Activated naive CD8-positive, alpha-beta T cell treated with anti-CD3 and anti-CD28 coated beads, Interleukin-2, amount 10 ng/mL, durations not matched to agents 7 days and 5 days (primary cell): ENCODE data around the gene EDC4. TPM values are rescaled to one million over a fixed set of nuclear protein-coding genes. Genes with fewer than 3 reads are reported as not detected.
"Not testable (repeated sequence)": the region's sequence is repeated elsewhere in the genome, so short reads cannot be mapped to it uniquely, and the experiment has no call there.

Source experiments
- ATAC-seq: fragments of 150-1000 bp; cut with Tn5 transposase; one replicate; pipeline ENCODE4 v1.10.0; 2021; ENCODE audit warnings: low read depth, moderate library complexity
- POLR2A ChIA-PET: fragments of 350-600 bp; sonication (Branson Sonifier 250); formaldehyde crosslinking; loops from one replicate; lab custom pipeline; 2021; ENCODE audit warnings: antibody characterized with exemption; lab: Charles Lee
- DNase-seq: peaks from one replicate; pipeline ENCODE4 v3.0.0; 2021
- H3K27ac Mint-ChIP-seq: one replicate; pipeline ENCODE4 v1.8.0; 2022; ENCODE audit warnings: mild to moderate bottlenecking, mixed read lengths
- H3K27me3 Mint-ChIP-seq: one replicate; pipeline ENCODE4 v1.8.0; 2022; ENCODE audit warnings: mild to moderate bottlenecking, moderate library complexity, mixed read lengths
- H3K36me3 Mint-ChIP-seq: one replicate; pipeline ENCODE4 v1.8.0; 2021; ENCODE audit warnings: mild to moderate bottlenecking, mixed read lengths
- H3K4me1 Mint-ChIP-seq: one replicate; pipeline ENCODE4 v1.8.0; 2021; ENCODE audit warnings: mixed read lengths
- H3K4me3 Mint-ChIP-seq: one replicate; pipeline ENCODE4 v1.8.0; 2022; ENCODE audit warnings: mild to moderate bottlenecking, moderate library complexity, mixed read lengths
- H3K9me3 Mint-ChIP-seq: one replicate; pipeline ENCODE4 v1.8.0; 2021; ENCODE audit warnings: mixed read lengths
- total RNA-seq, 2 experiments: library from RNA; stranded (reverse); gene quantifications; one replicate each; pipeline ENCODE4 v1.2.3, GENCODE V29; 2021

EDC4 gene
- total RNA-seq, 2 experiments from 2014 or later: 119 to 130 TPM

GRCh38 chr16:67856927-67857546 is 15.8 kb upstream of the EDC4 start:
- Mint-ChIP-seq H3K4me1 (peaks cover 13% of the 10 kb centered on the region), H3K27ac (peak overlapping the region; percentile 63), H3K4me3 (no peak overlapping the region), H3K36me3 (peaks cover 3% of the 10 kb centered on the region), H3K27me3 (no peaks in the 10 kb centered on the region), H3K9me3 (no peaks in the 10 kb centered on the region)
- POLR2A ChIA-PET: no interaction called here
- DNase-seq (no peak), ATAC-seq (no peak)

- no peak for ATAC-seq
- H3K4me3 Mint-ChIP-seq: no peak overlapping the region
- no peak for DNase-seq
- H3K4me1 Mint-ChIP-seq: peaks cover 13% of the 10 kb centered on the region
- no peaks in the 10 kb centered on the region for H3K9me3 Mint-ChIP-seq
- POLR2A ChIA-PET: no interaction called here
- H3K36me3 Mint-ChIP-seq: peaks cover 3% of the 10 kb centered on the region
- H3K27me3 Mint-ChIP-seq: no peaks in the 10 kb centered on the region
- H3K27ac Mint-ChIP-seq: peak overlapping the region; percentile 63
Measured at GRCh38 chr16:67857547-67858233, 15.2 kb upstream of the EDC4 start.

GRCh38 chr16:67858500-67858899 is 14.4 kb upstream of the EDC4 start:
- no peak for DNase-seq
- Mint-ChIP-seq H3K36me3 (peaks cover 3% of the 10 kb centered on the region), H3K27me3 (no peaks in the 10 kb centered on the region), H3K4me1 (peaks cover 13% of the 10 kb centered on the region), H3K4me3 (no peak overlapping the region), H3K27ac (peak overlapping the region; percentile 60), H3K9me3 (no peaks in the 10 kb centered on the region)
- ATAC-seq: no peak
- POLR2A ChIA-PET: no interaction called here

- Mint-ChIP-seq H3K9me3 (no peaks in the 10 kb centered on the region), H3K27ac (peak overlapping the region; percentile 12), H3K36me3 (peaks cover 3% of the 10 kb centered on the region), H3K4me3 (no peak overlapping the region), H3K4me1 (peaks cover 13% of the 10 kb centered on the region), H3K27me3 (no peaks in the 10 kb centered on the region)
- no peak for ATAC-seq
- POLR2A ChIA-PET: no interaction called here
- no peak for DNase-seq
Measured at GRCh38 chr16:67860589-67861398, 12.1 kb upstream of the EDC4 start.

- Mint-ChIP-seq H3K27me3 (no peaks in the 10 kb centered on the region), H3K27ac (peak overlapping the region; percentile 26), H3K36me3 (peaks cover 3% of the 10 kb centered on the region), H3K9me3 (no peaks in the 10 kb centered on the region), H3K4me1 (peaks cover 13% of the 10 kb centered on the region), H3K4me3 (no peak overlapping the region)
- POLR2A ChIA-PET: no interaction called here
- no peak for DNase-seq
- no peak for ATAC-seq
Measured at GRCh38 chr16:67861877-67862276, 11.0 kb upstream of the EDC4 start.

- POLR2A ChIA-PET: interaction anchor here (1.3 kb wide), 1 partner anchor 20 kb away, joined by 6 read pairs; no protein-coding TSS in a partner anchor
- no peak for ATAC-seq
- Mint-ChIP-seq H3K27ac (no peak overlapping the region), H3K4me3 (no peak overlapping the region), H3K27me3 (no peaks in the 10 kb centered on the region), H3K36me3 (peaks cover 3% of the 10 kb centered on the region), H3K9me3 (no peaks in the 10 kb centered on the region), H3K4me1 (peaks cover 8% of the 10 kb centered on the region)
- no peak for DNase-seq
Measured at GRCh38 chr16:67862623-67863583, 9.9 kb upstream of the EDC4 start.

- DNase-seq, H3K4me1 Mint-ChIP-seq, H3K27me3 Mint-ChIP-seq, ATAC-seq, H3K27ac Mint-ChIP-seq, H3K36me3 Mint-ChIP-seq, H3K4me3 Mint-ChIP-seq, H3K9me3 Mint-ChIP-seq: not testable (repeated sequence)
- POLR2A ChIA-PET: interaction anchor here (1.3 kb wide), 1 partner anchor 21 kb away, joined by 6 read pairs; no protein-coding TSS in a partner anchor
Measured at GRCh38 chr16:67864044-67864443, 8.8 kb upstream of the EDC4 start.

GRCh38 chr16:67864594-67864993 is 8.3 kb upstream of the EDC4 start:
- no peaks in the 10 kb centered on the region for H3K9me3 Mint-ChIP-seq
- DNase-seq: no peak
- no peak overlapping the region for H3K27ac Mint-ChIP-seq
- peaks cover 6% of the 10 kb centered on the region for H3K4me1 Mint-ChIP-seq
- H3K36me3 Mint-ChIP-seq: no peaks in the 10 kb centered on the region
- POLR2A ChIA-PET: no interaction called here
- no peak overlapping the region for H3K4me3 Mint-ChIP-seq
- no peaks in the 10 kb centered on the region for H3K27me3 Mint-ChIP-seq
- ATAC-seq: no peak

- H3K9me3 Mint-ChIP-seq: no peaks in the 10 kb centered on the region
- no peak overlapping the region for H3K4me3 Mint-ChIP-seq
- H3K4me1 Mint-ChIP-seq: peaks cover 6% of the 10 kb centered on the region
- DNase-seq (no peak), ATAC-seq (peak; percentile 54)
- no peaks in the 10 kb centered on the region for H3K27me3 Mint-ChIP-seq
- H3K27ac Mint-ChIP-seq: no peak overlapping the region
- no peaks in the 10 kb centered on the region for H3K36me3 Mint-ChIP-seq
- POLR2A ChIA-PET: interaction anchor here (0.7 kb wide), 3 partner anchors 20 to 669 kb away, joined by 3 to 5 read pairs (median 4); no protein-coding TSS in a partner anchor
Measured at GRCh38 chr16:67865318-67865717, 7.5 kb upstream of the EDC4 start.

GRCh38 chr16:67868290-67868689 is 4.6 kb upstream of the EDC4 start:
- POLR2A ChIA-PET: no interaction called here
- H3K9me3 Mint-ChIP-seq: no peaks in the 10 kb centered on the region
- H3K4me3 Mint-ChIP-seq: no peak overlapping the region
- H3K36me3 Mint-ChIP-seq: peaks cover 2% of the 10 kb centered on the region
- no peak for ATAC-seq
- no peak for DNase-seq
- H3K27me3 Mint-ChIP-seq: no peaks in the 10 kb centered on the region
- H3K27ac Mint-ChIP-seq: no peak overlapping the region
- peaks cover 1% of the 10 kb centered on the region for H3K4me1 Mint-ChIP-seq

GRCh38 chr16:67869653-67870052 is 3.2 kb upstream of the EDC4 start:
- H3K4me1 Mint-ChIP-seq: peaks cover 12% of the 10 kb centered on the region
- peaks cover 2% of the 10 kb centered on the region for H3K36me3 Mint-ChIP-seq
- ATAC-seq (no peak), DNase-seq (no peak)
- H3K4me3 Mint-ChIP-seq: no peak overlapping the region
- no peaks in the 10 kb centered on the region for H3K27me3 Mint-ChIP-seq
- no peak overlapping the region for H3K27ac Mint-ChIP-seq
- POLR2A ChIA-PET: interaction anchor here (0.6 to 1.1 kb wide), 2 partner anchors 17 to 86 kb away, joined by 3 read pairs; no protein-coding TSS in a partner anchor
- H3K9me3 Mint-ChIP-seq: no peaks in the 10 kb centered on the region

- Mint-ChIP-seq H3K36me3 (peaks cover 4% of the 10 kb centered on the region), H3K4me1 (peaks cover 24% of the 10 kb centered on the region)
- POLR2A ChIA-PET: interaction anchor here (0.7 to 3.2 kb wide), 3 partner anchors 28 to 205 kb away, joined by 3 to 14 read pairs (median 3); partner anchors contain the start of genes C16orf86, ENKD1 and PSMB10
Measured at GRCh38 chr16:67871256-67871655, 1.6 kb upstream of the EDC4 start.

More at GRCh38 chr16:67871256-67871655, 1.6 kb upstream of the EDC4 start:
- H3K27ac Mint-ChIP-seq: no peak overlapping the region
- no peak overlapping the region for H3K4me3 Mint-ChIP-seq
- no peaks in the 10 kb centered on the region for H3K27me3 Mint-ChIP-seq
- no peaks in the 10 kb centered on the region for H3K9me3 Mint-ChIP-seq
- ATAC-seq: no peak
- no peak for DNase-seq
